A673 (cell line): ENCODE measurements around the gene DNAH1. TPM values are rescaled to one million over a fixed set of nuclear protein-coding genes. Genes with fewer than 3 reads are reported as not detected.
A peak's percentile ranks its signal among the peaks of the same experiment; 100 is the strongest.

Source experiments
- BruUV-seq: library from RNA; stranded (reverse); fragments of 400-500 nt; replicated peaks from 2 replicates; lab custom pipeline; 2021; lab: Mats Ljungman, UMichigan
- CTCF ChIA-PET: fragments of 300-600 bp; sonication (Branson Sonifier 250); formaldehyde crosslinking; loops from one replicate; lab custom pipeline; 2022; ENCODE audit warnings: antibody characterized with exemption; lab: Charles Lee
- POLR2A ChIA-PET: fragments of 300-600 bp; sonication (Branson Sonifier 250); formaldehyde crosslinking; loops from one replicate; lab custom pipeline; 2022; ENCODE audit warnings: antibody characterized with exemption; ENCODE audit not compliant: low non-redundant PET; lab: Charles Lee
- DNase-seq: peaks from one replicate; pipeline ENCODE4 v3.0.0-alpha.2; 2015; ENCODE audit warnings: low spot score
- H3K27ac ChIP-seq: fragments of 200-600 bp; sonication (generic); 2 replicates; pipeline ENCODE4 v1.5.1; 2016; ENCODE audit warnings: mixed run types, low read depth, mild to moderate bottlenecking, mixed read lengths, antibody characterized with exemption, low read length; ENCODE audit not compliant: poor library complexity, severe bottlenecking
- H3K27me3 ChIP-seq: fragments of 200-600 bp; sonication (generic); replicated peaks from 2 replicates; pipeline ENCODE4 v1.6.1; 2017; ENCODE audit warnings: mixed run types, low read depth, mild to moderate bottlenecking, mixed read lengths, antibody characterized with exemption, low read length; ENCODE audit not compliant: insufficient read depth, poor library complexity
- H3K36me3 ChIP-seq: fragments of 200-600 bp; sonication (generic); 2 replicates; pipeline ENCODE4 v1.6.1; 2016; ENCODE audit warnings: mixed run types, mild to moderate bottlenecking, mixed read lengths, antibody characterized with exemption, low read length; ENCODE audit not compliant: insufficient read depth, poor library complexity, severe bottlenecking
- H3K4me1 ChIP-seq: fragments of 200-600 bp; sonication (generic); 2 replicates; pipeline ENCODE4 v1.6.1; 2017; ENCODE audit warnings: mixed run types, mild to moderate bottlenecking, mixed read lengths, antibody characterized with exemption, low read length; ENCODE audit not compliant: insufficient read depth, poor library complexity, severe bottlenecking
- H3K4me3 ChIP-seq: fragments of 200-600 bp; sonication (generic); 2 replicates; pipeline ENCODE4 v1.5.1; 2016; ENCODE audit warnings: low read depth, mixed run types, mild to moderate bottlenecking, mixed read lengths, low read length; ENCODE audit not compliant: poor library complexity, severe bottlenecking
- H3K9me3 ChIP-seq: fragments of 200-600 bp; sonication (generic); 2 replicates; pipeline ENCODE4 v1.6.1; 2016; ENCODE audit warnings: mixed run types, low read depth, mild to moderate bottlenecking, mixed read lengths, antibody characterized with exemption, low read length; ENCODE audit not compliant: poor library complexity, severe bottlenecking
- EZH2 ChIP-seq: fragments of 200-600 bp; sonication (generic); IDR thresholded peaks from 2 replicates; pipeline ENCODE4 v1.6.1; 2017; ENCODE audit warnings: borderline replicate concordance, low read depth, mild to moderate bottlenecking, mixed read lengths, antibody characterized with exemption, low read length; ENCODE audit not compliant: poor library complexity, severe bottlenecking
- intact Hi-C: fragments of 100-400 bp; cut with micrococcal nuclease; formaldehyde crosslinking; loops from one replicate; pipeline ENCODE4 v1.10.0; 2022; ENCODE audit not compliant: unreplicated experiment
- total RNA-seq: library from RNA; stranded (reverse); gene quantifications from 2 replicates; pipeline ENCODE4 v1.2.3, GENCODE V29; 2021
- TF ChIP-seq, protein P1 (sequence below): fragments of 300-800, 200-600 bp; sonication (generic); conservative IDR thresholded peaks from 2 replicates; pipeline ENCODE4 v1.5.1; 2017; ENCODE audit warnings: low read depth, mild to moderate bottlenecking, antibody characterized with exemption, low read length, moderate library complexity, mixed read lengths

The DNAH1 gene
- total RNA-seq, 1 experiment from 2014 or later: 1.3 TPM

DNA sequence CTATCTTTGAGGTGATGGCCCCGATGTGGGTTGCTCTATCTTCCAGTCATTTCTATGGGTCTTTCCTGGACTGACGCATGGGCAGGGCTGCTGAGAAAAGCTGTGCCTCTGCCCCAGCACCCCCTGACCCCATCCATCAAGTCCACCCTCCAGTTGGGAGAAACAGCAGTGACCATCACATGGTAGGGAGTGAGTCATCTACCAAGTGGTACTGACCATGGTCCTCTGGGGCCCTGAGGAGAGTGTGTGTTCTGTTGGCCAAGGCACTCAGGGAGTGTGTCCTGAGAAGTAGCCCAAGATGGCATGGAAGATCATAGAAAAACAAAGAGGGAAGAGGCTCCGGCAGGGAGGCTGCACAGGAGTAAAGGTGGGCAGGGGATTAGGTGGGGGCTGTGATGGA, 1.6 kb upstream of the DNAH1 start:
- Histone ChIP-seq H3K27me3 (no peaks in the 10 kb centered on the region), H3K4me3 (no peak overlapping the region), H3K36me3 (no peaks in the 10 kb centered on the region), H3K27ac (no peak overlapping the region), H3K9me3 (no peaks in the 10 kb centered on the region), H3K4me1 (no peaks in the 10 kb centered on the region)
- TF ChIP-seq, protein P1, sequence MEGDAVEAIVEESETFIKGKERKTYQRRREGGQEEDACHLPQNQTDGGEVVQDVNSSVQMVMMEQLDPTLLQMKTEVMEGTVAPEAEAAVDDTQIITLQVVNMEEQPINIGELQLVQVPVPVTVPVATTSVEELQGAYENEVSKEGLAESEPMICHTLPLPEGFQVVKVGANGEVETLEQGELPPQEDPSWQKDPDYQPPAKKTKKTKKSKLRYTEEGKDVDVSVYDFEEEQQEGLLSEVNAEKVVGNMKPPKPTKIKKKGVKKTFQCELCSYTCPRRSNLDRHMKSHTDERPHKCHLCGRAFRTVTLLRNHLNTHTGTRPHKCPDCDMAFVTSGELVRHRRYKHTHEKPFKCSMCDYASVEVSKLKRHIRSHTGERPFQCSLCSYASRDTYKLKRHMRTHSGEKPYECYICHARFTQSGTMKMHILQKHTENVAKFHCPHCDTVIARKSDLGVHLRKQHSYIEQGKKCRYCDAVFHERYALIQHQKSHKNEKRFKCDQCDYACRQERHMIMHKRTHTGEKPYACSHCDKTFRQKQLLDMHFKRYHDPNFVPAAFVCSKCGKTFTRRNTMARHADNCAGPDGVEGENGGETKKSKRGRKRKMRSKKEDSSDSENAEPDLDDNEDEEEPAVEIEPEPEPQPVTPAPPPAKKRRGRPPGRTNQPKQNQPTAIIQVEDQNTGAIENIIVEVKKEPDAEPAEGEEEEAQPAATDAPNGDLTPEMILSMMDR: no peak
- no TSS peak for BruUV-seq
- no peak for DNase-seq
- POLR2A ChIA-PET: no interaction called here
- intact Hi-C loops: no loop called here
- CTCF ChIA-PET: no interaction called here

DNA sequence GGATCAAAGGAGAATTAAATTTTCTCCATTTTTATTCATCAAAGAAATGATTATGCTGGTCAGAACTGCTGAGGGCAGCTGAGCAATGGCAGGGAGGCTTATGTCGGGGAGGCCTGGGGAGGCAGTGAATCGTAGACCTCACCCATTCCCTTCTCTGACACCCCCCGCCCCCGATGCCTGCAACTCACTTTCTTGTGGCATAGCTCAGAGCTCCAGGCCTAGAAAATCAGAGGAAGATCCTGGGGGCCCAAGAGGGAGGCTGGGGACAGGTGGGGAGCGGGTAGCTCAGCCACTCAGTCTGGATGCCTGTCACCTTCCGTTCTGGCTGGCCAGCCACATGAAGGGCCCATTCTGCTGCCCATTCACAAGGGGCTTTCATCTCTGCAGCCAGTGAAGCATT, 1.1 kb upstream of the DNAH1 start:
- CTCF ChIA-PET: no interaction called here
- no TSS peak for BruUV-seq

DNA sequence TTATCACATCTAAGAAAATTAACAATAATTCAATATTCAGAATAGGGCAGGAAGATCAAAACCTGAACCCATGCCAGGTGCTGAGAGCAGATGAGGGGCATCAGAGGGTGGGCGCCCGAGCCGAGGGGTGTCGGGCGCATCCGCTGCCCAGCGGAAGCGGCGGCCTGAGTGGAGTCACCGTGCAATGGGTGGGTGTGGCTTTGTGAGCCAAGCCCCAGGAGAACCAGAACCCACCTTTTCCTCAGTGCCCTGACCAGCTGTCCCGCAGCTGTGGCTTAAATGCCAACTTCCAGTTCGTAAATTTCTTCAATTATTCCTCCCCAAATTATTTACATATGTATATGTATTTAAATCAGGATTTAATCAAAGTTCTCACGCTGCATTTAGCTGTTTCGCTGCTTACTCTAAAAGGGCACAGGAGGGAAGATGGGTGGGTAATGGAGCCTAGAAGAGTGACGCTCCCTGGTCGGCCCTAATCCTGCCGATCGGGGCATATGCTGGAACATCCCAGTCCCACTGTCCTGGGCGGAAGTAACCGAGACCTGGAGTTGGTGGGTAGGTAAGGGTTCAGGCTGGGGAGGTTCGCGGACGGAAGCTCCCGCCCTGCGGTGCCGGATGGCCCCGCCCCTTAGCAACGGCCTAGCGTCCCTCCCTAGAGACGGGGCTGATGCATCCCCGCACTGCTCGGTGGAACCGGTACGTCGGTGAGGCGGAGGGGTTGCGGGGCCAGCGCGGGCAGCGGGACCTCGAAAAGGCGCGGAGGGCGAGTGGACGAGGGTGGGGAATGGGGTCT, 1.3 kb downstream of the DNAH1 start:
- ChIA-PET CTCF (no interaction called here), POLR2A (no interaction called here)
- Histone ChIP-seq H3K36me3 (no peaks in the 10 kb centered on the region), H3K9me3 (no peaks in the 10 kb centered on the region), H3K4me3 (peak overlapping the region; percentile 20), H3K27me3 (no peaks in the 10 kb centered on the region), H3K27ac (no peak overlapping the region), H3K4me1 (no peaks in the 10 kb centered on the region)
- TF ChIP-seq, protein P1: no peak
- no peak for TF ChIP-seq EZH2
- DNase-seq: peak; percentile 34
- intact Hi-C loops: no loop called here
- no TSS peak for BruUV-seq

More for the DNA sequence above, 1.1 kb upstream of the DNAH1 start:
- Histone ChIP-seq H3K27ac (no peak overlapping the region), H3K4me3 (no peak overlapping the region), H3K4me1 (no peaks in the 10 kb centered on the region), H3K36me3 (no peaks in the 10 kb centered on the region), H3K27me3 (no peaks in the 10 kb centered on the region), H3K9me3 (no peaks in the 10 kb centered on the region)
- TF ChIP-seq, protein P1: no peak
- TF ChIP-seq EZH2: no peak
- intact Hi-C loops: no loop called here
- POLR2A ChIA-PET: no interaction called here
- DNase-seq: no peak
